ENCODE results near the gene BMERB1. TPM values are rescaled to one million over a fixed set of nuclear protein-coding genes. Genes with fewer than 3 reads are reported as not detected.

BMERB1 gene
- total RNA-seq, 4 donors from 2014 or later: 7.4 to 20.4 (median 10.6) TPM

GRCh38 chr16:15490123-15490711, 55.8 kb downstream of the BMERB1 start:
- DNase-seq (ENCODE audit: low spot score in 2 of 2): no peak
- intact Hi-C loops (cut with DNase I; ENCODE audit: low total_unique reads): no loop called here
- H3K4me3 ChIP-seq (ENCODE audit: low read depth, poor library complexity, severe bottlenecking): no peak overlapping the region
- TF ChIP-seq POLR2A (IDR thresholded peaks at IDR 0.05) (no peak), CTCF (IDR thresholded peaks at IDR 0.05) (no peak)
- 93 to 95% methylated on average over 5 of the region's 5 CpGs for WGBS, 2 donors

GRCh38 chr16:15491411-15491810, 57.0 kb downstream of the BMERB1 start:
- intact Hi-C loops (cut with DNase I; ENCODE audit: low total_unique reads): no loop called here
- WGBS, 2 donors: 87 to 95% methylated on average over 4 of the region's 4 CpGs
- no peak for DNase-seq (ENCODE audit: low spot score in 2 of 2)
- no peak for TF ChIP-seq POLR2A (IDR thresholded peaks at IDR 0.05)
- TF ChIP-seq CTCF (IDR thresholded peaks at IDR 0.05): no peak
- no peak overlapping the region for H3K4me3 ChIP-seq (ENCODE audit: low read depth, poor library complexity, severe bottlenecking)

- WGBS, 2 donors: 76 to 82% methylated on average over 8 of the region's 8 CpGs
Measured at GRCh38 chr16:15492091-15492740, 57.8 kb downstream of the BMERB1 start.

GRCh38 chr16:15493466-15494180, 59.2 kb downstream of the BMERB1 start:
- no peak for DNase-seq (ENCODE audit: low spot score in 2 of 2)
- intact Hi-C loops (cut with DNase I; ENCODE audit: low total_unique reads): no loop called here
- TF ChIP-seq CTCF (IDR thresholded peaks at IDR 0.05): no peak
- no peak for TF ChIP-seq POLR2A (IDR thresholded peaks at IDR 0.05)
- 35 to 37% methylated on average over 9 of the region's 9 CpGs for WGBS, 2 donors
- no peak overlapping the region for H3K4me3 ChIP-seq (ENCODE audit: low read depth, poor library complexity, severe bottlenecking)

More at GRCh38 chr16:15492091-15492740, 57.8 kb downstream of the BMERB1 start:
- intact Hi-C loops (cut with DNase I; ENCODE audit: low total_unique reads): no loop called here
- DNase-seq (ENCODE audit: low spot score in 2 of 2): peak in 1 of 2 donors; percentile 64
- TF ChIP-seq POLR2A (IDR thresholded peaks at IDR 0.05) (no peak), CTCF (IDR thresholded peaks at IDR 0.05) (no peak)
- H3K4me3 ChIP-seq (ENCODE audit: low read depth, poor library complexity, severe bottlenecking): no peak overlapping the region

- intact Hi-C loops (cut with DNase I; ENCODE audit: low total_unique reads): no loop called here
- DNase-seq (ENCODE audit: low spot score in 2 of 2): no peak
- no peak for TF ChIP-seq POLR2A (IDR thresholded peaks at IDR 0.05)
- no peak for TF ChIP-seq CTCF (IDR thresholded peaks at IDR 0.05)
Measured at GRCh38 chr16:15494236-15494635, 59.8 kb downstream of the BMERB1 start.

More at GRCh38 chr16:15494236-15494635, 59.8 kb downstream of the BMERB1 start:
- 66 to 73% methylated on average over 4 of the region's 4 CpGs for WGBS, 2 donors
- H3K4me3 ChIP-seq (ENCODE audit: low read depth, poor library complexity, severe bottlenecking): no peak overlapping the region
